ENCODE measurements around the gene HOXB4. TPM values are rescaled to one million over a fixed set of nuclear protein-coding genes. Genes with fewer than 3 reads are reported as not detected.

The HOXB4 gene
- total and polyA plus RNA-seq, 8 donors: 0.45 to 5.1 (median 2.1) TPM; not detected in 2

DNA sequence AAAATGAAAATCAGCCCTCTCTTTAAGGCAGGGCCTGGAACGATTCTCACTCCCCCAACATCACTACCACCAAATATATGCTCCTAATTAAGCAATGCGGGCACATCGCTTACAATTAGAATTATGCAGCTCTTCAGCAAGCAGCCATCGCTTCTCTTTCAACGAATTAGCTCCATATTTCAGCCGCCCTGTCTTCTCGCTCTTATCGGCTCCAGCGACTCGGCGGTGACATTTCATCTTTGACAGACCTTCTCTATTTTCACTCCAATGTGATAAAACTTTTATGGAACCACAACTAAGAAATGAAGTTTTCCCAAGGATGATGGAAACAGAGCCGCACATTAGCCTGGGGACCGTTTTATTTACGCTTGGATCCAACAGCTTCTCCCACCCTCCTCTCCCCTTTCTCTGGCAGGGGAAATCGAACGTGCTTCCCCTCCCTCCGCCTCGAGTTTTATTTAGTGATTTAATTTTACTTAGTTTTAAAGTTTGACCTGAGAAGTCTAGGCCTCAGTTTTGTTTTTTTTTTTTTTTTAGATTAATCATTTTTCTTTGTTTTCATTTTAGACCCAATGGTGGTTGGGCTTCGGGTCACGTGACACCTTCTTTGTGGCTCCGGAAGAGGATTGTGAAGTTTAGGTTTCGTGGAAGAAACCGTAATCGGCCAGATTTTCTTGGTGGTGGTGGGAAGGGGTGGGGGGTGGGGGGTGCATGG lies 30.2 kb downstream of the HOXB4 start:
- Histone ChIP-seq H3K4me3 (peak overlapping the region; percentile 18 to 28 (median 22)), H3K27ac (peak overlapping the region; percentile 64 to 95 (median 93)), H3K27me3 (peaks cover 4 to 99% (median 42%) of the 10 kb centered on the region in 3 donors), H3K4me1 (peaks cover 14 to 82% (median 56%) of the 10 kb centered on the region in 4 donors), H3K9me3 (no peaks in the 10 kb centered on the region), H3K36me3 (peaks cover 0 to 17% (median 7%) of the 10 kb centered on the region in 4 donors)
- intact Hi-C loops (cut with DNase I; ENCODE audit: low total_unique reads): no loop called here
- DNase-seq: peak in 1 of 2 donors; percentile 84
- no peak for TF ChIP-seq POLR2AphosphoS5 (IDR thresholded peaks at IDR 0.05)
- TF ChIP-seq POLR2A (IDR thresholded peaks at IDR 0.05): no peak
- TF ChIP-seq, protein P1, sequence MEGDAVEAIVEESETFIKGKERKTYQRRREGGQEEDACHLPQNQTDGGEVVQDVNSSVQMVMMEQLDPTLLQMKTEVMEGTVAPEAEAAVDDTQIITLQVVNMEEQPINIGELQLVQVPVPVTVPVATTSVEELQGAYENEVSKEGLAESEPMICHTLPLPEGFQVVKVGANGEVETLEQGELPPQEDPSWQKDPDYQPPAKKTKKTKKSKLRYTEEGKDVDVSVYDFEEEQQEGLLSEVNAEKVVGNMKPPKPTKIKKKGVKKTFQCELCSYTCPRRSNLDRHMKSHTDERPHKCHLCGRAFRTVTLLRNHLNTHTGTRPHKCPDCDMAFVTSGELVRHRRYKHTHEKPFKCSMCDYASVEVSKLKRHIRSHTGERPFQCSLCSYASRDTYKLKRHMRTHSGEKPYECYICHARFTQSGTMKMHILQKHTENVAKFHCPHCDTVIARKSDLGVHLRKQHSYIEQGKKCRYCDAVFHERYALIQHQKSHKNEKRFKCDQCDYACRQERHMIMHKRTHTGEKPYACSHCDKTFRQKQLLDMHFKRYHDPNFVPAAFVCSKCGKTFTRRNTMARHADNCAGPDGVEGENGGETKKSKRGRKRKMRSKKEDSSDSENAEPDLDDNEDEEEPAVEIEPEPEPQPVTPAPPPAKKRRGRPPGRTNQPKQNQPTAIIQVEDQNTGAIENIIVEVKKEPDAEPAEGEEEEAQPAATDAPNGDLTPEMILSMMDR (IDR thresholded peaks at IDR 0.05): no peak
- no peak for TF ChIP-seq EP300 (IDR thresholded peaks at IDR 0.05)
- 27 to 47% (median 37%) methylated on average over 24 of the region's 24 CpGs for WGBS, 5 donors

DNA sequence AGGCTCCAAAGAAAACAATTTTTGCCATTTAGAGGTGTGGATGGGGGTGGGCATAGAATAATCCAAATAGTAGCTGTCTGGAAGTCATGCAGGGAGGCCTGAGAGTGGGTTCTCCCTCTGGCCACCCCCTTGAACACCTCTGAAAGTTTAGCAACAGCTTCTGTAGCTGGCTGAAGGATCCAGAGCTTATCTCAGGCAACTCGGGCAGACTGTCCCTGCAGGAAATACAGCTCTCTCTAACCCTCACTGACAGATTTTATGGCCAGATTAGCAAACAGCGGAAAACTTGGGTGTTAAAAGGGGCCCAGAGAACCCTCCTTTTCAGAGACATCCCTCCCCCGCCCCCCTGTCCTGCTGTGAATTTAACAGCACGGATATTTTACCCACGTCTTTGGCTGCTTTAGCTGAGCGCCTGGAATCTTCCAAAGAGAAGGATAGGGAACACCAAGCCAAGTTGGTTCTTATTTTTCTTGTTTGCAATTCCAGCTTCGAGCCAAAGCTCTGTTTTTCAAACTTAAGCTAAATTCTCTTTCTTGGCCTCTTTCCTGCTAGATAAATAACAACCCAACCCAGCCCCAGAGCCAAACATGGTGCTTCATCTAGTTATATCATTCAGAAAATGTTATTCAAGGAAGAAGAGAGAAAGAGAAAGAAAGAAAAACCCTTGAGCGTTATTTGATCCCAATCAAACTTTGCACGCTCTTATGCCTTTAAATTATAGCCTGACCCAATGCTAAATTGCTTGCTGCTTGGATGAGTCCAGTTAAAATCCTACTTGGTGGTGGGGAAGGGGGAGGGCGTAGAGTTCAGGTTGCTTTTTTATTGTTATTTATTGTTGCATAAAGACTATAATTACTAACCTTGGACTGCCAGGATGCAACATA lies 31.0 kb downstream of the HOXB4 start:
- TF ChIP-seq EP300 (IDR thresholded peaks at IDR 0.05) (no peak), POLR2A (IDR thresholded peaks at IDR 0.05) (no peak), POLR2AphosphoS5 (IDR thresholded peaks at IDR 0.05) (no peak)
- TF ChIP-seq, protein P1 (IDR thresholded peaks at IDR 0.05): no peak
- 30 to 55% (median 47%) methylated on average over 10 of the region's 10 CpGs for WGBS, 5 donors
- peak overlapping the region; percentile 46 to 95 (median 93) for H3K27ac ChIP-seq
- DNase-seq: peak in 1 of 2 donors; percentile 83
- peaks cover 0 to 17% (median 7%) of the 10 kb centered on the region in 4 donors for H3K36me3 ChIP-seq
- peak overlapping the region; percentile 18 to 31 (median 22) for H3K4me3 ChIP-seq
- no peaks in the 10 kb centered on the region for H3K9me3 ChIP-seq
- peaks cover 14 to 76% (median 51%) of the 10 kb centered on the region in 4 donors for H3K4me1 ChIP-seq
- intact Hi-C loops (cut with DNase I; ENCODE audit: low total_unique reads): no loop called here
- H3K27me3 ChIP-seq: peaks cover 4 to 99% (median 48%) of the 10 kb centered on the region in 3 donors

DNA sequence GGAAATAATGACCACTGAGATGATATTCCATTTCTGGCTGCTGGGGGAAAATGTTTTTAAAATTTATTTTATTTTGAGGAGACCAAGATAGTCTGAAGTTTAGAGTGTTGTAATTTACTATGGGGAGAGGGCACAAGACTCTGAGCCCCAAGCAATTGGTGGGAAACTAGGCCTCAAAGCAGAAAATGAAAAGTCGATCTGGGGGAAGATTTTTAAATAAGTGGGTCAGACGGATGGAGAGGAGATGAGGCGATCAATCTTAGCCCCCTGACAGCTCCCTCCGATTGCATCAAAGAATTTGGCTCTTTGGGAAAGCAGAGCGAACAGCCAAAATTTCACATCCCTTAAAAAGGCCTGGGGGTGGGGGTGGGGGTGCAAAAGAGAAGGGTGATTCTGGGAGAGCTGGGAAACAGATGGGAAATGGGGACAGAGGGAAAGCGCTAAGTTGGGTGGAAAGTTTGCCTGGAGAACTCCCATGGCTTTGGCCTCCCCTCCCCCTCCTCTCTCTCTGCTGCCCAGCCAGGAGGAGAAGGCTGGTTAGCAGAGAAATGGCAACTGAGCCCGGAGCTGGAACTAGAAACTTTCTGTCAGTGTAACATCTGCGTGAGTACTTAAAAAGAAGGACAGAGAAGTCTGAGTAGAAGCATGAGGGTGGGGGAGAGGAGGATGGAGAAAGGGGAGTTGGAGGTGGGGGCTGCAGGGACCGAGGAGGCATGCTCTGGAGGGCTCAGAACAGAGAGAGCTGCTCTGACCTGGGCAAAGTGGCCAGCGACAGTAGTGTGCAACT lies 31.8 kb downstream of the HOXB4 start:
- TF ChIP-seq POLR2A (IDR thresholded peaks at IDR 0.05) (no peak), EP300 (IDR thresholded peaks at IDR 0.05) (no peak), POLR2AphosphoS5 (IDR thresholded peaks at IDR 0.05) (no peak)
- TF ChIP-seq, protein P1 (IDR thresholded peaks at IDR 0.05): no peak
- Histone ChIP-seq H3K9me3 (no peaks in the 10 kb centered on the region), H3K4me1 (peaks cover 14 to 68% (median 44%) of the 10 kb centered on the region in 4 donors), H3K27ac (peak overlapping the region; percentile 40 to 95 (median 93)), H3K4me3 (peak overlapping the region in 3 of 4 donors; percentile 18 to 31 (median 25)), H3K27me3 (peaks cover 4 to 99% (median 47%) of the 10 kb centered on the region in 3 donors), H3K36me3 (peaks cover 0 to 17% (median 7%) of the 10 kb centered on the region in 4 donors)
- peak in 1 of 2 donors; percentile 77 for DNase-seq
- intact Hi-C loops (cut with DNase I; ENCODE audit: low total_unique reads): no loop called here
- WGBS, 5 donors: 33 to 55% (median 43%) methylated on average over 10 of the region's 10 CpGs
